GF-D8 (cell line): ENCODE data around the gene YWHAQ.

ENCODE experiments used
- DNase-seq: peaks from one replicate; lab custom pipeline; 2025; lab: John Stamatoyannopoulos, UW

The YWHAQ gene

GRCh38 chr2:9630736-9631552, at the start of gene YWHAQ:
TSS of gene YWHAQ (minus strand) at chr2:9630997. CDS start at chr2:9630452, 545 bp downstream.
- peak; percentile 95 for DNase-seq

- DNase-seq: no peak
Observed at GRCh38 chr2:9680082-9680481, 49.3 kb upstream of the YWHAQ start.

- DNase-seq: no peak
Observed at GRCh38 chr2:9679218-9679617, 48.4 kb upstream of the YWHAQ start.

GRCh38 chr2:9678544-9678943, 47.7 kb upstream of the YWHAQ start:
- no peak for DNase-seq

- DNase-seq: no peak
Observed at GRCh38 chr2:9675415-9676351, 44.9 kb upstream of the YWHAQ start.

GRCh38 chr2:9674891-9675414, 44.2 kb upstream of the YWHAQ start:
- DNase-seq: no peak

- no peak for DNase-seq
Observed at GRCh38 chr2:9673914-9674481, 43.2 kb upstream of the YWHAQ start.

- DNase-seq: no peak
Observed at GRCh38 chr2:9668687-9669345, 38.0 kb upstream of the YWHAQ start.

GRCh38 chr2:9667826-9668225, 37.0 kb upstream of the YWHAQ start:
- DNase-seq: no peak

GRCh38 chr2:9666306-9666705, 35.5 kb upstream of the YWHAQ start:
- no peak for DNase-seq

GRCh38 chr2:9665898-9666297, 35.1 kb upstream of the YWHAQ start:
- DNase-seq: no peak

- DNase-seq: no peak
Observed at GRCh38 chr2:9664365-9664764, 33.6 kb upstream of the YWHAQ start.

GRCh38 chr2:9663008-9663879, 32.4 kb upstream of the YWHAQ start:
- DNase-seq: no peak

GRCh38 chr2:9661261-9661660, 30.5 kb upstream of the YWHAQ start:
- DNase-seq: no peak

- DNase-seq: no peak
Observed at GRCh38 chr2:9660781-9661180, 30.0 kb upstream of the YWHAQ start.

- DNase-seq: no peak
Observed at GRCh38 chr2:9660154-9660553, 29.4 kb upstream of the YWHAQ start.

- no peak for DNase-seq
Observed at GRCh38 chr2:9658972-9659371, 28.2 kb upstream of the YWHAQ start.

- DNase-seq: no peak
Observed at GRCh38 chr2:9657731-9658130, 26.9 kb upstream of the YWHAQ start.

GRCh38 chr2:9657083-9657482, 26.3 kb upstream of the YWHAQ start:
- DNase-seq: no peak

GRCh38 chr2:9656270-9656766, 25.5 kb upstream of the YWHAQ start:
- DNase-seq: no peak
